ENCODE data around the gene IGHMBP2. TPM values are rescaled to one million over a fixed set of nuclear protein-coding genes. Genes with fewer than 3 reads are reported as not detected.

The IGHMBP2 gene
- total RNA-seq, 1 donor from 2014 or later, result 32.0 TPM

GRCh38 chr11:68890490-68891231, 13.0 kb upstream of the IGHMBP2 start:
- intact Hi-C loops (cut with micrococcal nuclease), result no loop called here

- intact Hi-C loops (cut with micrococcal nuclease), result no loop called here
Measured at GRCh38 chr11:68891351-68891948, 12.2 kb upstream of the IGHMBP2 start.

- intact Hi-C loops (cut with micrococcal nuclease), result no loop called here
Measured at GRCh38 chr11:68892576-68892975, 11.1 kb upstream of the IGHMBP2 start.

- intact Hi-C loops (cut with micrococcal nuclease), result no loop called here
Measured at GRCh38 chr11:68893282-68893681, 10.4 kb upstream of the IGHMBP2 start.

- intact Hi-C loops (cut with micrococcal nuclease), result no loop called here
Measured at GRCh38 chr11:68896171-68896959, 7.3 kb upstream of the IGHMBP2 start.

GRCh38 chr11:68897441-68897840, 6.2 kb upstream of the IGHMBP2 start:
- intact Hi-C loops (cut with micrococcal nuclease), result no loop called here

- intact Hi-C loops (cut with micrococcal nuclease), result loop anchor here (5.0 kb wide), 2 partner anchors 396 to 439 kb away; partner anchors contain the start of gene PPP6R3
Measured at GRCh38 chr11:68900835-68901381, 2.8 kb upstream of the IGHMBP2 start.

- intact Hi-C loops (cut with micrococcal nuclease), result loop anchor here (5.0 kb wide), 2 partner anchors 393 to 442 kb away; partner anchors contain the start of gene PPP6R3
Measured at GRCh38 chr11:68904248-68904847, 657 bp downstream of the IGHMBP2 start.

- intact Hi-C loops (cut with micrococcal nuclease), result no loop called here
Measured at GRCh38 chr11:68905421-68906360, 2.0 kb downstream of the IGHMBP2 start.

- intact Hi-C loops (cut with micrococcal nuclease), result no loop called here
Measured at GRCh38 chr11:68908273-68908672, 4.6 kb downstream of the IGHMBP2 start.

GRCh38 chr11:68910965-68911364, 7.3 kb downstream of the IGHMBP2 start:
- intact Hi-C loops (cut with micrococcal nuclease), result no loop called here

- intact Hi-C loops (cut with micrococcal nuclease), result no loop called here
Measured at GRCh38 chr11:68911731-68912130, 8.0 kb downstream of the IGHMBP2 start.

GRCh38 chr11:68912254-68912653, 8.6 kb downstream of the IGHMBP2 start:
- intact Hi-C loops (cut with micrococcal nuclease), result no loop called here

- intact Hi-C loops (cut with micrococcal nuclease), result no loop called here
Measured at GRCh38 chr11:68913188-68913587, 9.5 kb downstream of the IGHMBP2 start.

- intact Hi-C loops (cut with micrococcal nuclease), result no loop called here
Measured at GRCh38 chr11:68914761-68915160, 11.1 kb downstream of the IGHMBP2 start.

GRCh38 chr11:68916439-68916838, 12.7 kb downstream of the IGHMBP2 start:
- intact Hi-C loops (cut with micrococcal nuclease), result no loop called here

GRCh38 chr11:68923614-68924013, 19.9 kb downstream of the IGHMBP2 start:
- intact Hi-C loops (cut with micrococcal nuclease), result no loop called here

- intact Hi-C loops (cut with micrococcal nuclease), result no loop called here
Measured at GRCh38 chr11:68924073-68924925, 20.6 kb downstream of the IGHMBP2 start.

- intact Hi-C loops (cut with micrococcal nuclease), result no loop called here
Measured at GRCh38 chr11:68925611-68926010, 21.9 kb downstream of the IGHMBP2 start.
